NCI-H2081 (cell line): ENCODE data around the gene UNC119B.

Experiments used
- DNase-seq, 2 experiments: peaks; one replicate each; lab custom pipeline; 2025; lab: John Stamatoyannopoulos, UW

The UNC119B gene

DNA sequence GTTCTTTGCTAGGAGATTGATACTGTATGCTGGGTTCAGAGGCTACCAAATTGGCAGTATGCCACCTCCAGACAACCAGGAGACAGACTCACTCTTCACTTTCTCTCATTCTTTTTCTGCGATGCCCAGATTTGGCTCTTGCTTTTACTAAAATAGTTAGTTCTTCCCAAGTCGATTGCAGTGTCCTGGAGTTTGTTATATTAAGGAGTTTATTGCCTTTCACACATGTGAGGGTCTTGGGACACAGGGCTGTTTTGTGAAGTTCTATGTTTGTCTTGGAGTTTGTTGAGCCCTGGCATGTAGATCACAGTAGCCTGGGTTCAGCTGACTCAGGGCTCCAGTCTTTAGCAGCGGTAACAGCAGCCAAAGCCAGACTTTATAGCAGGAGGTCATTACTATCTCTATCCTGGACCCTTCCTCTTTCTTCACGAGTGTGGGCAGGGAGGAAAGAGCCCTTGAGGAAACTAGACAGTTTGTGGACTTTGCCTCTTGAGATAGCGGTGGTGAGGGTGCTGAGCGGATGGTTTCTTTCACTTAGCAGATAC lies 21.7 kb upstream of the UNC119B start:
- DNase-seq, result no peak

DNA sequence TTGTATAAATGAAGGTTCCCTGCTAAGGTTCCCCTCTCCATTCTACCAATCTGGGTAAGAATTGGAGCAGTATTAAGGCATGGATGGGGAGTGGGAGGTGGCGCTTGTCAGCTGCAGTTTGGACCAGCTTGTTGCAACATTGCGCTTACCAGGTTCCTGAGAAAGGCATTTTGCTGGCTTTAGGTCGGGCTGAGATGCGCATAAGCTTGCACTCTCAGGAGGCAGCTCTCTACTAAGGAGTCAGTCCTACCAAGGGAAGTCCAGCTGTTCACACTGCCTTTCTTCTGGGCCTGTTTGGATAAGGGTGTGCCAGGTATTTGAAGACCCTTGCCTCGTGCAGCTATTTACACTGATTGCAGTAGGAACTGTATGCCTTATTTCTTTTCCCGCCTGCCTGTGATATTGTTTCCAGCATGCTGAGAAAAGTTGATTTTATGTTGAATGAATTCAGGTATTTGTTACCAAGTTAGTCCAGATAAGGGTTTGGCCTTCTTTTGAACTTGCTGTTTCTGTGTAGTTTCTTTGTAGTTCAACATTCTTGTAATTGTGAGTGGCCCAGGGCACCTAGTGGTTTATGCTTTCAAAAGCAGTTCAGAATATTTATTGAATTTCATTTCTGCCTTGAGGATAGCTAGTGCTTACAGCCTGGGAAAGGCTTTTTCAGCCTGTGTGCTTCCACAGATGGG lies 20.7 kb upstream of the UNC119B start:
- DNase-seq, result no peak

DNA sequence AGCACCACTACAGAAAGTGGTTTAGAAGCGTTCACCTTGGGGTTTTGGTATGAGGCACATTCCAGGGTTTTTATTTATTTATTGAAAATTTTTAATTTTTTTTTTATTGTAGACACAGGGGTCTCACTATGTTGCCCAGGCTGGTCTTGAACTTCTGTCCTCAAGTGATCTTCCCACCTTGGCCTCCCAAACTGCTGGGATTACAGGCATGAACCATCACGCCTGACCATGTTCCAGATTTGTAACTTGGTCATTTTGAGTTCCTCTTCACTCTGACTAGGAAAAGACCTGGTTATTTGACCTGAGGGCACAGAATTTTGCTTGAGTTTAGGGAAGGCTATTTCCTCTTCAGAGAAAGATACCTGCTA lies 20.2 kb upstream of the UNC119B start:
- DNase-seq, result no peak

GRCh38 chr12:120690978-120691377 lies 19.3 kb upstream of the UNC119B start:
- DNase-seq, result no peak

DNA sequence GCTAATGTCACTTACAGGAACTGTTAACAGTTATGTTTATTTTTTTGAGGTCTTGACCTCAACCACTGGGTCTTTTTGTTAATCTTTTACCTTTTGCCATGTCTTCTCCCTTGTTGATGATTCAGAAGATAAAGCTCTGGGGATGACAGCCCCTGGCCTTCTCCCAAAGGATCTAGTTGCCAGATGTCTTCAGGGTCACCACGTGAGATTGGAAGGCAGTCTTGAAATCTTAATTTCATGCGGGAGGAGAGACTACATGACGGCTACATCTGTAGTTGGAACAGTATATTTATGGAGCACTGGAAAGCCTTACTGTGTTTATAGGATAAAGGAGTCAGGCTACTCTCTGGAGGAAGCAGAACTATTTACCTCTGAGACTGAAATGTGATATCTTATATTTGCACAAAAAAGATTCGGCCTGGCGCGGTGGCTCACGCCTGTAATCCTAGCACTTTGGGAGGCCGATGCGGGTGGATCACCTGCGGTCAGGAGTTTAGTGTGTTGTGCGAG lies 17.7 kb upstream of the UNC119B start:
- no peak for DNase-seq

- no peak for DNase-seq
Measured at GRCh38 chr12:120693848-120694247, 16.4 kb upstream of the UNC119B start.

DNA sequence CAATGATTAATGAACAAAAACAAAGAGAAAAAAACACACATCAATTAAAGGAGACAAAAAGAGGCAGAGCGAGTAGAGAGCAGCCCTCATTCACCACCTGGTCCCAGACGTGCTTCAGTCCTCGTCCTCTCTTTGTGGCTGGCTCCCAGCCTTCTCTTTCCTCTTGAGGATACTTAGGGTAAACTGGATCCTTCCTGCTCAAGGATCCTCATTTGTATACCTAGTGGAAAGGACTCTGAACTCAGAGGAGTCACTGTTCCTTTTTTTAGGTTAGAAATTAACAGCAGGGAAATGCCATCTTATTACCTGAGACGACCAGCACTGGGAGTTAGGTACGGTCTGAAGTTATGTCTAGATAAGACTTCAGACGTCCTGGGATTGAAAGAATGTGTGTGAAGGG lies 13.6 kb upstream of the UNC119B start:
- no peak for DNase-seq

- DNase-seq, result no peak
Measured at GRCh38 chr12:120697344-120697743, 12.9 kb upstream of the UNC119B start.

DNA sequence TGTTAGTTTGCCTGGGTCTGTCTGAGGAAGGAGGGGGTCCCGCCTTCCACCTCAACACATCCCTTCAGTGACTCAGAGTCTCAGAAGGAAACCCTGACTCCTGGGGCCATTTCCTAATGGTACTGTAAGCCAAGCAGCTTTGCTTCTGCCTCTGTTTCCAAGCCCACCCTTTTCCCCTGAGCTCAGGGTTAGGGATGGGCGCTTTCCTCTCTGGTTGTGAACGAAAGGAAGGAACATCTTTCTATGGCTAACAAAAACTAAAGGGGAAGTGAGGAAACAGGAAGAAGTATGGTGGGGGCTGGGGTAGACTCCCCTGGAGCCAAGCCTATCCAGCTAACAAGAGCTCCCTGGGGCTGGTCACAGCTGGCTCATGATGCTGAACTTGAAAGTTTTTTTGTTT lies 11.6 kb upstream of the UNC119B start:
- no peak for DNase-seq

GRCh38 chr12:120699553-120699952 lies 10.7 kb upstream of the UNC119B start:
- no peak for DNase-seq

DNA sequence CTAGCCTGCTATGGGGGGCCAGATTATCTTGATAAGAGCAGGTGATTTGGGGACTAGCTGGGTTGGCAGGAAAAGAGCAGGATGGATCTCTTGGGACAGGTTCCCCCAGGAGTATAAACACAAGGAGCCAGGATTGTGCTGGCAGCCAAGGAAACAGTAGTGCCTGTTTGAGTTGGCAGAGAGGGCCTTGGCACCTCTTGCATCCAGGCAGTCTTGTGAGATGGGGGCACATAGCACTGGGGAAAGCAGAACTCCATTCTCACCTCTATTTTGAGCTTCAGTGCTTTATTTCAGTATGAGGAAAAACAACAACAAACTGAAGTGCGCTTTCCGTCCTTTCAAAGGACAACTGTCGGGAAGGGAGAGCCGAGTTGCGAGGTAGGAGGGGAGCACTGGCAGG lies 9.4 kb upstream of the UNC119B start:
- no peak for DNase-seq

GRCh38 chr12:120702637-120703036 lies 7.6 kb upstream of the UNC119B start:
- peak in 1 of 2 experiments; percentile 17 for DNase-seq

DNA sequence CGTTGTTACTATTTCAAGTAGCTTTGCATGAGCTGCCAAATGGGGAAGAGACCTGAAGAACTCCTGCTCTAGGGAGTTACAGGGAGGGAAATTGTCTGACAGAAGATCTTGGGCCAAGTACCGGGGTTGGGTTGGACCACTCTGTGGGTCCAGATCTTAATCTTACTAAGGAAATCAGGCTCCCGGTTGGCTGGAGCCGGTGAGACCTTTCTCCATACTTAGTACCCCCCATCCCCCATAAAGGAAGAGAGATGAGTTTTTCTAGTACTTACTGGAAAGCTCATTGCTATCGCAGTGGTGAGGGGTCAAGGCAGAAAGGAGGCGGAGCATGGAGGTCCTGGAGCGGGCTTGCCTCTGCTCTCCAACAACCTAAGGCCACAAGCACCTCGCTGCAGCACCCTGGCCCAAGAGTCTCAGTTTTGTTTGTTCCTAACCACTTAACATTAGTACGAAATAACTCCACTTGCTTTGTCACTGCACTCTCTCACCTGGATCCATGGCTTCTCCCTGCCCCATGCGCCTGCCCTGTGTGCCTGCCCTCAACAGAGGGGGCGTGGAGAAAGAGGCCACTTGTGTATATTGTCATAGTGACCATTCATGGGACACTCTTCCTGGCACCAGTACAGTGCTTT lies 6.8 kb upstream of the UNC119B start:
- no peak for DNase-seq

DNA sequence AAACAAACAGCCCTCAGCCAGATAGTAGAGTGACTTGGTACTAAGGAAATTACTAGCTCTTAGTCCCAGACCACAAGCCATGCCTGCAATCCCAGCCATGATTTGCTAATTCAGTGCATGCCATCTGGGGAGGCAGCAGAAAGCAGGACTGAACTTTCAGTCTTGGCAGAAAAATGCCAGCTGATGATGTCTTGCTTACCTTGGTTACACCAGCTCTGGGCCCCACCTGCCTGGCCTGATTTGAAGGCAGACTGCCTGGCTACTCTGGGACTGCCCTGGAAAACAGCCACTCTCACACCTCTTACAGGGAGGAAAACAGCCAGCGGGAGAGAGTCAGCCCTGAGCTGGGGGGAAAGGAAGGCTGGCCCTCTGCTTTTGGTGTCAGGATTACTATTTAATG lies 4.6 kb upstream of the UNC119B start:
- no peak for DNase-seq

- DNase-seq, result no peak
Measured at GRCh38 chr12:120706029-120706428, 4.2 kb upstream of the UNC119B start.

DNA sequence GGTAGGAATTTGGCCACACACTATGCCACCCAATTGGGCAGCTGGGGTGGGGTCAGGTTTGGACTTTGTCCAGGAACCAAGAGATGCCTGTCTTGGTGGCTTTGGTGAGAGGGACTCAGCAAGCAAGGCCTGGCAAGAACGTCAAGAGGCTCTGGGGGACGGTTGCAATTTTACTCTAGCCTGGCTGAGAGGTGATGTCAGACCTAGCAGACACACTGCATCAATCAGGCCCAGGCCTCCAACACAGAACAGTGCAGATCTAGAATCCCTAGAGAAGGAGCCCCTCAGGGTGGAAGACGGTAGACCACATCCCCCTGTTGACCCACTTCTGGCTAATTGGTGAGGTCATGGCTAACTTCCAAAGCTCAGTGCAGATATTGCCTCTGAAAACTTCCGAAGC lies 1.6 kb upstream of the UNC119B start:
- no peak for DNase-seq

GRCh38 chr12:120710805-120711296 lies 593 bp downstream of the UNC119B start:
- no peak for DNase-seq

- DNase-seq, result no peak
Measured at GRCh38 chr12:120711411-120711810, 1.2 kb downstream of the UNC119B start.

- no peak for DNase-seq
Measured at GRCh38 chr12:120712610-120713009, 2.4 kb downstream of the UNC119B start.

DNA sequence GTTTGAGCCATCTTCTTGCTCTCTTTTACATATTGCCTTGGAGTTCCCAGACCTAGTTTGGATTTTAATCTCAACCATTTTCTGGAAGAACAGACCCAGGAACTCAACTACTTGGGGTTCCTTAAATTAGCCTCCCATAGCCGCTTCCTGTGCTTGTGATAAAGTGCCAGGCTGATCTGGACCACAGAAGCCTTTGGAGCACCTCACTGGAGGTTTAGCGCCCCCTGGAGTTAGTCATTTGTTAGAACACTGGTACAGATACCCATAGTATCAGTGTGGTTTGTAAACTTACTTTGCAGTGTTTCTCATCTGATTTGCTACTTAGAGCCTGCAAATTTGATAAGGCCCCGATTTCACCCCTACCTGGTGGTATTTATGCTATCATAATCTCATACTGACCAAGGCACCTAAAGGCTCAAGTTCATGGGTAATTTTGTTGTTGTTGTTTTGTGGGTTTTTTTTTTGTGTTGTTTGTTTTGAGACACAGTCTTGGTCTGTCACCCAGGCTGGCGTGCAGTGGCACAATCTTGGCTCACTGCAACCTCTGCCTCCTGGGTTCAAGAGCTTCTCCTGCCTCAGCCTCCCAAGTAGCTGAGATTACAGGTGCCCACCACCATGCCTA lies 3.7 kb downstream of the UNC119B start:
- peak; percentile 68 to 77 for DNase-seq

- DNase-seq, result no peak
Measured at GRCh38 chr12:120718055-120718454, 7.8 kb downstream of the UNC119B start.

DNA sequence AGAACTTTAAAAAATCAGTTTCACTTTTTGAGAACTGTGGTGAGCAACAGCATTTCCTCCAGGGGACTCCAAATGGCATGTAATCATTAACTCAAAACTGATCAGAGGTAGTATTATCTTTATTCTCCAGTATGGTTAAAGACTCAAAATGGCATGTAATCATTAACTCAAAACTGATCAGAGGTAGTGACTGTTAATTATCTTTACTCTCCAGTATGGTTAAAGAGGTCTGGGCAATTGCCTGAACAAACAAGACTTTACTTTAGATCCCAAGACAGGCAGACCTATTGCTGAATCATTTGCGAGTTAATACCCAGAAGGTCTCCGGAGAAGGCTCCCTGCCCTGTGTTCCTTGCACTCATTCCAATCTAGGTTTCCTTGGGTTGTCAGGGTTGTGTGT lies 8.8 kb downstream of the UNC119B start:
- no peak for DNase-seq
